Tibial artery (tissue), 4 donors: ENCODE measurements around the gene CLECL1.

ENCODE experiments used
- DNase-seq, 2 donors: peaks; one replicate each; pipeline ENCODE4 v3.0.0-alpha.2; 2019
- H3K27ac ChIP-seq, 2 donors: fragments of 200-600 bp; sonication (generic) in 1 of 2; 1 replicate in 1 of 2; 2 replicates in 1 of 2; pipeline ENCODE4 v1.5.1; 2018 to 2019; ENCODE audit warnings: mild to moderate bottlenecking in 1 of 2
- H3K27me3 ChIP-seq, 2 donors: fragments of 200-600 bp; sonication (generic) in 1 of 2; one replicate each; pipeline versions ENCODE4 v1.5.1 to v1.6.0; 2016 to 2019
- H3K36me3 ChIP-seq, 3 donors: fragments of 200-600 bp; sonication (generic) in 2 of 3; one replicate each; pipeline ENCODE4 v1.5.1; 2016 to 2019; ENCODE audit warnings: mild to moderate bottlenecking in 2 of 3
- H3K4me1 ChIP-seq, 4 donors: fragments of 200-600 bp; sonication (generic) in 2 of 4; 1 replicate in 3 of 4; 2 replicates in 1 of 4; pipeline ENCODE4 v1.5.1; 2016 to 2019
- H3K4me3 ChIP-seq, 2 donors: fragments of 200-600 bp; sonication (generic) in 1 of 2; 1 replicate in 1 of 2; 2 replicates in 1 of 2; pipeline ENCODE4 v1.5.1; 2018 to 2019; ENCODE audit warnings: mild to moderate bottlenecking in 2 of 2
- H3K9me3 ChIP-seq, 3 donors: fragments of 200-600 bp; sonication (generic) in 1 of 3; one replicate each; pipeline ENCODE4 v1.5.1; 2016 to 2019
- intact Hi-C: fragments of 100-400 bp; cut with DNase I; formaldehyde crosslinking; loops from one replicate; pipeline ENCODE4 v1.15.0; 2023; ENCODE audit warnings: low total_unique reads
- TF ChIP-seq, protein P1 (sequence below), 2 experiments: fragments of 200-600 bp in 1 of 2; fragments of 450-650 bp in 1 of 2; IDR thresholded peaks; one replicate each; pipeline ENCODE4 v1.5.1; 2017 to 2019; ENCODE audit warnings: antibody characterized with exemption in 2 of 2, mild to moderate bottlenecking in 1 of 2, moderate library complexity in 1 of 2

The CLECL1 gene

DNA sequence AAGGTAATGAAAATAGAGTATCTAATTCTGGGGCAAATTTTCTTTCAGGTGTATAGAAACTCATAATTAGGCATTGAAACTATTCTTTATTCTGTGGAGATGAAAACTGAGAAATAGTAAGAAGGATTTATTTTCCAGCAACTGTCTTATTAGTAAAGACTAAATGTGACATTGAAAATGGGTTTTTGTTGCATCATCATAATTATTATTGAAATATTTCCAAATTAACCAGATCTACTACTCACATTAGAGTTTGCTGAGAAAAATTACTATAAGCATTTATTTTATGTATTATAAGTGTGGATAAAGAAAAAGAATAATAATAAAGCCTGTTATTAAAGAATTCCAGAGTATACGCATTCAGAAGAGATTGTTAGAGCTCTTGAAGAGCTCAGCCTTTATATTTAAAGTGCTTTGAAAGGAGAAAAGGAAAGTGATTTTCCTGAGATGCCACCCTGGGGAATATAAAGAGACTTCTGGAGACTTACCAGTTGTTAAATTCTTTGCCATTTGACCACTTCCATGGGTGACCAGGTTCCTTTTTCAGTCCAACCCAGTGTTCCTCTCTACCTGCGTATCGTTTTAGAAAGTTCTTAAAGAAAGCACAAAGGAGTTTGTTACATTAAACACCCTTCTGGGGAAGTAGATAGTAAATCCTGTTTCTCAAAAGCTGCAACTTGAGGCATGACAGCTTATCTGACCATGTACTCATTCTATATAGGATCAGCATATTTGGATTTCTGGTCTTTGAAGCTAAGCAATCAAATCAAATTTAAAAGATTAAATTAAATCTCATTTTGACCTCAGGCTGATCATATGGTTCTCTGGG, 21.4 kb upstream of the CLECL1 start:
- no peak for DNase-seq
- H3K27me3 ChIP-seq: peaks cover 0 to 7% of the 10 kb centered on the region in 2 donors
- no peak overlapping the region for H3K4me3 ChIP-seq
- intact Hi-C loops: no loop called here
- TF ChIP-seq, protein P1, sequence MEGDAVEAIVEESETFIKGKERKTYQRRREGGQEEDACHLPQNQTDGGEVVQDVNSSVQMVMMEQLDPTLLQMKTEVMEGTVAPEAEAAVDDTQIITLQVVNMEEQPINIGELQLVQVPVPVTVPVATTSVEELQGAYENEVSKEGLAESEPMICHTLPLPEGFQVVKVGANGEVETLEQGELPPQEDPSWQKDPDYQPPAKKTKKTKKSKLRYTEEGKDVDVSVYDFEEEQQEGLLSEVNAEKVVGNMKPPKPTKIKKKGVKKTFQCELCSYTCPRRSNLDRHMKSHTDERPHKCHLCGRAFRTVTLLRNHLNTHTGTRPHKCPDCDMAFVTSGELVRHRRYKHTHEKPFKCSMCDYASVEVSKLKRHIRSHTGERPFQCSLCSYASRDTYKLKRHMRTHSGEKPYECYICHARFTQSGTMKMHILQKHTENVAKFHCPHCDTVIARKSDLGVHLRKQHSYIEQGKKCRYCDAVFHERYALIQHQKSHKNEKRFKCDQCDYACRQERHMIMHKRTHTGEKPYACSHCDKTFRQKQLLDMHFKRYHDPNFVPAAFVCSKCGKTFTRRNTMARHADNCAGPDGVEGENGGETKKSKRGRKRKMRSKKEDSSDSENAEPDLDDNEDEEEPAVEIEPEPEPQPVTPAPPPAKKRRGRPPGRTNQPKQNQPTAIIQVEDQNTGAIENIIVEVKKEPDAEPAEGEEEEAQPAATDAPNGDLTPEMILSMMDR (IDR thresholded peaks at IDR 0.05): no peak
- H3K9me3 ChIP-seq: no peaks in the 10 kb centered on the region
- H3K36me3 ChIP-seq: no peaks in the 10 kb centered on the region
- H3K4me1 ChIP-seq: peaks cover 0 to 10% (median 0%) of the 10 kb centered on the region in 4 donors
- H3K27ac ChIP-seq: no peak overlapping the region

DNA sequence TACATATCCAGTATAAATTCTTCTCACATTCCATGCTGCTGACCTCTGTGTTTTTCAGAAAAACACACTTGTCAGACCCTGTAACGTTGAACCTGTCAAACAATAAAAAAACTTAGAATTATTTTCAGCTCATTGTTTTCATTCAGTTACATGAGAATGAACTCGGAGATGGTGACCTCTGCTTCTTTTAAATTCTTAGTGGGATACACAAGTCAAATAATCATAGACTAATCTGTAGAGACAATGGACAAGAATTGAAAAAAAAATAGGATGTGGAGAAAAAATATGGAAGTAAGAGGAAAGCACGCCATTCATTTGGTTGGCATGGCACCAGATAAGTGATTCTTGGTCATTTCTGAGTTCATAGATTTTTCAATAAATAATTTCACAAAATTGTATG, 20.6 kb upstream of the CLECL1 start:
- Histone ChIP-seq H3K36me3 (no peaks in the 10 kb centered on the region), H3K27ac (no peak overlapping the region), H3K4me3 (no peak overlapping the region), H3K4me1 (peaks cover 0 to 10% (median 0%) of the 10 kb centered on the region in 4 donors), H3K27me3 (peaks cover 0 to 7% of the 10 kb centered on the region in 2 donors), H3K9me3 (no peaks in the 10 kb centered on the region)
- no peak for DNase-seq
- TF ChIP-seq, protein P1 (IDR thresholded peaks at IDR 0.05): no peak
- intact Hi-C loops: no loop called here

DNA sequence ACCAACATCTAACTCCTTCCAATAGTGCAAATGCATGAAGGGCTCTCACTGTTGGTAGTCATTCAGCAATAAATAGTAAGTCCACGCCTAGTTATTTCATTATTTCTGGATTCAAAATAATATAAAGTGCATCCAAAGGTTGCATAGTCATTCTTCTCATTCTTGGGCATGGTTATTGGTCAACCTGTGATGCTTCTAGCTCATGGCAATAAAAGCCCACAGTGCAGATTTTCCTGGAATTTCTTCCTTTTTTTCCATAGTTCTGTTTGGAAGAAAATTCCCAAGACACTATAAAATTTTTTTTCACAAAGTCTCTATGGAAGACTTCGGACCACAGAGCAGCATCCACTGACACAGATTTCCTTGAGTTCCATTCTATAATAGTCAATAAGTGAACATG, 20.2 kb upstream of the CLECL1 start:
- no peaks in the 10 kb centered on the region for H3K36me3 ChIP-seq
- peaks cover 0 to 7% of the 10 kb centered on the region in 2 donors for H3K27me3 ChIP-seq
- no peak overlapping the region for H3K27ac ChIP-seq
- H3K9me3 ChIP-seq: no peaks in the 10 kb centered on the region
- H3K4me3 ChIP-seq: no peak overlapping the region
- TF ChIP-seq, protein P1 (IDR thresholded peaks at IDR 0.05): no peak
- no peak for DNase-seq
- intact Hi-C loops: no loop called here
- peaks cover 0 to 10% (median 0%) of the 10 kb centered on the region in 4 donors for H3K4me1 ChIP-seq

DNA sequence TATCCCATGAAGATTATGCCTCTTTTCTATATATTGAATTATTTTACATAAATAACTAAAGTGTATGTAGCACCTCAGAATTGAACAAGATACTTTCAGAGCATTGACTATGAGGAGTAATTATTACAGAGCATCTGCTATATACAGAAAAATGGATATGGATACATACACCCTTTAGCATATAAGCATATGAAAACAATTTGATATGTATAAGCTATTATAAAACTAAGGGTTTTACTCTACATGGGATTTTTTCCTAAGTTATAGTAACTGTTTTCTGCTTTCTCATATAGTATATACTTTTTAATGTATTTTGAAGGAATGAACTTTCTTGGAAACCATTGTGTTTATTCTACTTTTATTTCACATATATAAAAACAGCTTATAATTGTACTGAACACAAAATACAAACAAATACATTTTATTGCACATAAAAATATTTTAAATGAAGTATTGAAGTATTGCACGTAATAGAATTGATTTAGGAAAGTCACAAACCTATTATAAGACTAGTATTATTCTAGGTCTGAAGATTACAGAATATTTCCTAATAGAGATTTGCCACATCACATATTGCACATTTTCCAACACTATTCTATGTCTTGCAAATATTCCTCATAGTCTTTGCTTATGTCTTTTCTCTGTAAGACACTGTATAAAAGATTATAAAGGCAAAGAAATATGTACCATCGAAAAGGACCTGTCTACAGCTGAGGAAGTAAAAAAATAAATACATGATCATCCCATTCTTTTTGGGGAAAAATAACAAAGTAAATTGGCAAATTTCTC, 19.4 kb upstream of the CLECL1 start:
- peaks cover 0 to 10% (median 0%) of the 10 kb centered on the region in 4 donors for H3K4me1 ChIP-seq
- H3K27ac ChIP-seq: no peak overlapping the region
- TF ChIP-seq, protein P1 (IDR thresholded peaks at IDR 0.05): no peak
- intact Hi-C loops: no loop called here
- DNase-seq: no peak
- H3K36me3 ChIP-seq: no peaks in the 10 kb centered on the region
- H3K4me3 ChIP-seq: no peak overlapping the region
- peaks cover 0 to 7% of the 10 kb centered on the region in 2 donors for H3K27me3 ChIP-seq
- H3K9me3 ChIP-seq: no peaks in the 10 kb centered on the region

DNA sequence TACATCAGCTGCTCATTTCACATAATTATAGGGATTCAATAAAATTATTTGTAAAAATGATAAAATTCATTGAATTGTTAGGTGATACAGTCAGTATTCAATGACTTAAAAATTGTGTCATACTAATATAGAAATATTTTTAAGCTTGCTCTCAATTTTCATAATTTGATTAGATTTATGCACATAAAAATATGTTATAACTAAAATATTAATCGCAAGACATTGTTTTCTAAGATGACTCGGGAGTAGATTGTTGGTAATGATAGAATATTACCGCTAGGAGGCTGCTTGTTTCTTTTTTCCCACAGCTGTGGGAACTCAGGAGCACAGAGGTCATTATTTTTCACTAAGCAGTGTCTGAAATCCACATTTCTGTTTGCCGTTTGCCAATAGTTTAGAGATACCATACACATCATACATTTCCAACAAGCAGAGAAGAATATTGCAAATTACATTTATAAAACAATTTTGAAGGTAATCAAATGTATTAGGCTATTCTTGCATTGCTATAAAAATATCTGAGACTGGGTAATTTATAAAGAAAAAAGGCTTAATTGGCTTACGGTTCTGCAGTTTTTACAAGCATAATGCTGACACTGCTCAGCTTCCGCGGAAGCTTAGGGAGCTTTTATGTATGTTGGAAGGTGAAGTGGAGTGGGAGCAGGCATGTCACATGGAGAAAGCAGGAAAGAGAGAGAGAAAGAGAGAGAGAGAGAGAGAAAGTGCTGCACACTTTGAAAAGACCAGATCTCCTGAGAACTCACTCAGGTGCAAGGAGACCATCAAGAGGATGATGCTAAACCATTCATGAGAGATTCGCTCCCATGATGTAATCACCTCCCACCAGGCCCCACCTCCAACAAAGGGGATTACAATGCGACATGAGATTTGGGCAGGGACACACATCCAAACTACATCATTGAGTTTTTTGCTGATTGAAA, 18.6 kb upstream of the CLECL1 start:
- TF ChIP-seq, protein P1 (IDR thresholded peaks at IDR 0.05): no peak
- no peaks in the 10 kb centered on the region for H3K9me3 ChIP-seq
- H3K27ac ChIP-seq: no peak overlapping the region
- peaks cover 0 to 10% (median 0%) of the 10 kb centered on the region in 4 donors for H3K4me1 ChIP-seq
- no peak for DNase-seq
- H3K27me3 ChIP-seq: peaks cover 0 to 7% of the 10 kb centered on the region in 2 donors
- H3K36me3 ChIP-seq: no peaks in the 10 kb centered on the region
- intact Hi-C loops: no loop called here
- H3K4me3 ChIP-seq: no peak overlapping the region
